Measurements from ENCODE around the gene BICD1.

DNA sequence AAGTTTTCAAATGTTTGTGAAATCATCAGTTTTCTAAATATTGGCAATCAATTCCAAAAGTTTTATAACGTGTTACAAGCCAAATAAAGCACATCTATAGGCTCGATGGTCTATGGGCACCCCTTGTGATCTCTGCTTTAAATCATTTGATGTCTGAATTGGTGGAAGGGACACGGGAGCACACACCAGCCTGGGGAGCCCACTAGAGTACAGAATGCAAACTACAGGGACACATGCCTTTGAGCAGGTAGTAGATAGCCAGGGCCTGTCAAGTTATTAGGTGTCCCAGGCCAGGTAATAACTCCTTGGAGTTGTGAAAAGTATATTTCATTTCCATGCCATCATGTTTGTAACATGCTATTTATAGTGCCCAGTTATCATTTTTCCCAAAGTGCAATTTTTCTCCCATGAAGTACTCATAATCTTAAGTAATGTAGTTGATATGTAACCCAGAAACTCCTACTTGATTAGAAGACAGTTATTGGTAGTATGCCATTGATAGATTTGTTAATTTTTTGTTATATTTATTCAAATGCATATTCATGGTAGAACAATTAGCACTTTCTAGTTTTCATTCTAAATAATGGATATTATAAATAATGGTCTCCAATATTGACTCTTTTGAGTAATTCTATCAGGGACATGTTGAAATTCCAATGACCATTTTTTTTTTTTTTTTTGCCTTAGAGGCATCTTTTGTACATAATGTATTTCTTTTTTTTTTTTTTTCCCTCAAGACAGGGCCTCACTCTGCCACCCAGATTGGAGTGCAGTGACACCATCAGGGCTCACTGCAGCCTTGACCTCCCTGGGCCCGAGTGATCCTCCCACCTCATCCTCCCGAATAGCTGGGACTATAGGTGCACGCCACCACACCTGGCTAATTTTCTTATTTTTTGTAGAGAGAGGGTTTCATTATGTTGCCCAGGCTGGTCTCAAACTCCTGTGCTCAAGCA is 195.8 kb downstream of the BICD1 start:
- peak; percentile 48 for TF ChIP-seq CTCF (IDR thresholded peaks at IDR 0.05; ENCODE audit: low read depth, low read length, missing input control)
- TF ChIP-seq, protein P1, sequence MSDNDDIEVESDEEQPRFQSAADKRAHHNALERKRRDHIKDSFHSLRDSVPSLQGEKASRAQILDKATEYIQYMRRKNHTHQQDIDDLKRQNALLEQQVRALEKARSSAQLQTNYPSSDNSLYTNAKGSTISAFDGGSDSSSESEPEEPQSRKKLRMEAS (IDR thresholded peaks at IDR 0.05), result no peak
